ENCODE results near the gene KLK10. TPM values are rescaled to one million over a fixed set of nuclear protein-coding genes. Genes with fewer than 3 reads are reported as not detected.

KLK10 gene
- total RNA-seq, 1 experiment from 2014 or later = not detected

GRCh38 chr19:50964266-50964665 is 55.2 kb downstream of the KLK10 start:
- no TSS peak for BruUV-seq (replicated peaks)
- POLR2A ChIA-PET (ENCODE audit: low non-redundant PET) = no interaction called here
- no peak overlapping the region for H3K4me3 ChIP-seq (ENCODE audit: low read depth, low read length, poor library complexity, severe bottlenecking)
- H3K27me3 ChIP-seq (replicated peaks; ENCODE audit: insufficient read depth, low read depth, low read length, poor library complexity) = peaks cover 33% of the 10 kb centered on the region
- H3K36me3 ChIP-seq (ENCODE audit: insufficient read depth, low read length, poor library complexity, severe bottlenecking) = no peaks in the 10 kb centered on the region
- DNase-seq (ENCODE audit: low spot score) = no peak
- intact Hi-C loops (cut with micrococcal nuclease; ENCODE audit: unreplicated experiment) = no loop called here
- H3K9me3 ChIP-seq (ENCODE audit: low read depth, low read length, poor library complexity, severe bottlenecking) = no peaks in the 10 kb centered on the region
- no peak for TF ChIP-seq CTCF (conservative IDR thresholded peaks at IDR 0.05; ENCODE audit: low read depth, low read length)
- no peak for TF ChIP-seq EZH2 (IDR thresholded peaks at IDR 0.05; ENCODE audit: borderline replicate concordance, low read depth, low read length, poor library complexity, severe bottlenecking)
- no peaks in the 10 kb centered on the region for H3K4me1 ChIP-seq (ENCODE audit: insufficient read depth, low read length, poor library complexity, severe bottlenecking)
- CTCF ChIA-PET = no interaction called here
- no peak overlapping the region for H3K27ac ChIP-seq (ENCODE audit: low read depth, low read length, poor library complexity, severe bottlenecking)

- intact Hi-C loops (cut with micrococcal nuclease; ENCODE audit: unreplicated experiment) = no loop called here
- Histone ChIP-seq H3K4me3 (ENCODE audit: low read depth, low read length, poor library complexity, severe bottlenecking) (no peak overlapping the region), H3K4me1 (ENCODE audit: insufficient read depth, low read length, poor library complexity, severe bottlenecking) (no peaks in the 10 kb centered on the region), H3K36me3 (ENCODE audit: insufficient read depth, low read length, poor library complexity, severe bottlenecking) (no peaks in the 10 kb centered on the region), H3K27ac (ENCODE audit: low read depth, low read length, poor library complexity, severe bottlenecking) (no peak overlapping the region), H3K27me3 (replicated peaks; ENCODE audit: insufficient read depth, low read depth, low read length, poor library complexity) (peaks cover 34% of the 10 kb centered on the region), H3K9me3 (ENCODE audit: low read depth, low read length, poor library complexity, severe bottlenecking) (no peaks in the 10 kb centered on the region)
- no peak for DNase-seq (ENCODE audit: low spot score)
- TF ChIP-seq EZH2 (IDR thresholded peaks at IDR 0.05; ENCODE audit: borderline replicate concordance, low read depth, low read length, poor library complexity, severe bottlenecking) (no peak), CTCF (conservative IDR thresholded peaks at IDR 0.05; ENCODE audit: low read depth, low read length) (no peak)
- ChIA-PET CTCF (no interaction called here), POLR2A (ENCODE audit: low non-redundant PET) (no interaction called here)
- no TSS peak for BruUV-seq (replicated peaks)
Observed at GRCh38 chr19:50963381-50963780, 56.1 kb downstream of the KLK10 start.

Other genes starting within 250 kb of the KLK10 start
- gene GPR32, start 249.2 kb downstream of the KLK10 start, total RNA-seq (2021) = not detected in 2 replicates
- not detected in 2 replicates for gene ACP4, start 229.3 kb downstream of the KLK10 start, total RNA-seq (2021)
- 0.68 TPM in 1 of 2 replicates, not detected in the other for gene KLK1, start 195.9 kb downstream of the KLK10 start, total RNA-seq (2021)
- gene KLK15, start 186.1 kb downstream of the KLK10 start, total RNA-seq (2021) = not detected in 2 replicates
- not detected in 2 replicates for gene KLK3, start 164.8 kb downstream of the KLK10 start, total RNA-seq (2021)
- not detected in 2 replicates for gene KLK2, start 146.3 kb downstream of the KLK10 start, total RNA-seq (2021)
- not detected in 2 replicates for gene KLK4, start 108.3 kb downstream of the KLK10 start, total RNA-seq (2021)
- not detected in 2 replicates for gene KLK5, start 66.7 kb downstream of the KLK10 start, total RNA-seq (2021)
- gene KLK6, start 50.1 kb downstream of the KLK10 start, total RNA-seq (2021) = not detected in 2 replicates
- gene KLK7, start 35.8 kb downstream of the KLK10 start, total RNA-seq (2021) = not detected in 2 replicates
- not detected in 2 replicates for gene KLK8, start 18.1 kb downstream of the KLK10 start, total RNA-seq (2021)
- gene KLK11, start 6.9 kb upstream of the KLK10 start, total RNA-seq (2021) = not detected in 2 replicates
- gene KLK12, start 15.3 kb upstream of the KLK10 start, total RNA-seq (2021) = not detected in 2 replicates
- not detected in 2 replicates for gene KLK13, start 45.4 kb upstream of the KLK10 start, total RNA-seq (2021)
- gene KLK14, start 63.2 kb upstream of the KLK10 start, total RNA-seq (2021) = 1.0 and 1.2 TPM in 2 replicates
- 11.8 and 13.4 TPM in 2 replicates for gene CTU1, start 88.7 kb upstream of the KLK10 start, total RNA-seq (2021)
- not detected in 2 replicates for gene SIGLEC9, start 105.2 kb upstream of the KLK10 start, total RNA-seq (2021)
- not detected in 2 replicates for gene SIGLEC7, start 122.6 kb upstream of the KLK10 start, total RNA-seq (2021)
- gene CD33, start 205.4 kb upstream of the KLK10 start, total RNA-seq (2021) = not detected in 2 replicates
- not detected in 2 replicates for gene SIGLECL1, start 231.4 kb upstream of the KLK10 start, total RNA-seq (2021)